Measurements from ENCODE around the gene GAS7.

DNA sequence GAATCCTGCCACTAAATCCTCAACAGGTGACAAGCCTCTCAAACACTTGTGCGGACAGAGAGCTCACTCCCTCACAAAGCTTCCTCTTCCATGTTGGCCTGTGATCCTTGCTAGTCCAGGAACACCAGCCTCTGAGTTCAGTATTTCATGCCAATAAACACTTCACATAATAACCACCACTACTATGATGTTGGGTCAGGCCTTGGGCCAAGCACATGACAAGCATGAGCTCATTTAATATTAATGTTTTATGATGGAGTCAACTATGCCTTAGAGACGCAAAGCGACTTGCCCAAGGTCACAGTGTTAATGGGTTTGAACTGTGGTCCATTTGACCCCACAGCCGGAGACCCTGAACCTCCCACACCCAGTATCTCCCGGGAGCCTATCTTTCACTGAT, 129.1 kb downstream of the GAS7 start:
- TF ChIP-seq, protein P1, sequence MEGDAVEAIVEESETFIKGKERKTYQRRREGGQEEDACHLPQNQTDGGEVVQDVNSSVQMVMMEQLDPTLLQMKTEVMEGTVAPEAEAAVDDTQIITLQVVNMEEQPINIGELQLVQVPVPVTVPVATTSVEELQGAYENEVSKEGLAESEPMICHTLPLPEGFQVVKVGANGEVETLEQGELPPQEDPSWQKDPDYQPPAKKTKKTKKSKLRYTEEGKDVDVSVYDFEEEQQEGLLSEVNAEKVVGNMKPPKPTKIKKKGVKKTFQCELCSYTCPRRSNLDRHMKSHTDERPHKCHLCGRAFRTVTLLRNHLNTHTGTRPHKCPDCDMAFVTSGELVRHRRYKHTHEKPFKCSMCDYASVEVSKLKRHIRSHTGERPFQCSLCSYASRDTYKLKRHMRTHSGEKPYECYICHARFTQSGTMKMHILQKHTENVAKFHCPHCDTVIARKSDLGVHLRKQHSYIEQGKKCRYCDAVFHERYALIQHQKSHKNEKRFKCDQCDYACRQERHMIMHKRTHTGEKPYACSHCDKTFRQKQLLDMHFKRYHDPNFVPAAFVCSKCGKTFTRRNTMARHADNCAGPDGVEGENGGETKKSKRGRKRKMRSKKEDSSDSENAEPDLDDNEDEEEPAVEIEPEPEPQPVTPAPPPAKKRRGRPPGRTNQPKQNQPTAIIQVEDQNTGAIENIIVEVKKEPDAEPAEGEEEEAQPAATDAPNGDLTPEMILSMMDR (IDR thresholded peaks at IDR 0.05): no peak
- TF ChIP-seq POLR2A (IDR thresholded peaks at IDR 0.05) (no peak), EP300 (IDR thresholded peaks at IDR 0.05) (no peak)
